ENCODE data around the gene KCTD11.

KCTD11 gene

GRCh38 chr17:7308625-7309433 is 43.1 kb upstream of the KCTD11 start:
- peaks cover 2% of the 10 kb centered on the region for H3K9me3 ChIP-seq (ENCODE audit: severe bottlenecking)
- no peaks in the 10 kb centered on the region for H3K27me3 ChIP-seq (ENCODE audit: insufficient read depth, low read depth, severe bottlenecking)
- peak; percentile 82 for DNase-seq
- TF ChIP-seq, protein P1, sequence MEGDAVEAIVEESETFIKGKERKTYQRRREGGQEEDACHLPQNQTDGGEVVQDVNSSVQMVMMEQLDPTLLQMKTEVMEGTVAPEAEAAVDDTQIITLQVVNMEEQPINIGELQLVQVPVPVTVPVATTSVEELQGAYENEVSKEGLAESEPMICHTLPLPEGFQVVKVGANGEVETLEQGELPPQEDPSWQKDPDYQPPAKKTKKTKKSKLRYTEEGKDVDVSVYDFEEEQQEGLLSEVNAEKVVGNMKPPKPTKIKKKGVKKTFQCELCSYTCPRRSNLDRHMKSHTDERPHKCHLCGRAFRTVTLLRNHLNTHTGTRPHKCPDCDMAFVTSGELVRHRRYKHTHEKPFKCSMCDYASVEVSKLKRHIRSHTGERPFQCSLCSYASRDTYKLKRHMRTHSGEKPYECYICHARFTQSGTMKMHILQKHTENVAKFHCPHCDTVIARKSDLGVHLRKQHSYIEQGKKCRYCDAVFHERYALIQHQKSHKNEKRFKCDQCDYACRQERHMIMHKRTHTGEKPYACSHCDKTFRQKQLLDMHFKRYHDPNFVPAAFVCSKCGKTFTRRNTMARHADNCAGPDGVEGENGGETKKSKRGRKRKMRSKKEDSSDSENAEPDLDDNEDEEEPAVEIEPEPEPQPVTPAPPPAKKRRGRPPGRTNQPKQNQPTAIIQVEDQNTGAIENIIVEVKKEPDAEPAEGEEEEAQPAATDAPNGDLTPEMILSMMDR (IDR thresholded peaks at IDR 0.05; ENCODE audit: low read depth, low read length) = no peak
- peaks cover 50% of the 10 kb centered on the region for H3K36me3 ChIP-seq
- peak overlapping the region; percentile 57 for H3K4me3 ChIP-seq (ENCODE audit: low read depth, low read length)
- H3K27ac ChIP-seq = peak overlapping the region; percentile 96

- Histone ChIP-seq H3K9me3 (ENCODE audit: severe bottlenecking) (no peaks in the 10 kb centered on the region), H3K36me3 (peaks cover 57% of the 10 kb centered on the region), H3K27me3 (ENCODE audit: insufficient read depth, low read depth, severe bottlenecking) (no peaks in the 10 kb centered on the region), H3K4me3 (ENCODE audit: low read depth, low read length) (no peak overlapping the region), H3K27ac (no peak overlapping the region)
- DNase-seq = no peak
- TF ChIP-seq, protein P1 (IDR thresholded peaks at IDR 0.05; ENCODE audit: low read depth, low read length) = no peak
Measured at GRCh38 chr17:7309628-7310027, 42.3 kb upstream of the KCTD11 start.

DNA sequence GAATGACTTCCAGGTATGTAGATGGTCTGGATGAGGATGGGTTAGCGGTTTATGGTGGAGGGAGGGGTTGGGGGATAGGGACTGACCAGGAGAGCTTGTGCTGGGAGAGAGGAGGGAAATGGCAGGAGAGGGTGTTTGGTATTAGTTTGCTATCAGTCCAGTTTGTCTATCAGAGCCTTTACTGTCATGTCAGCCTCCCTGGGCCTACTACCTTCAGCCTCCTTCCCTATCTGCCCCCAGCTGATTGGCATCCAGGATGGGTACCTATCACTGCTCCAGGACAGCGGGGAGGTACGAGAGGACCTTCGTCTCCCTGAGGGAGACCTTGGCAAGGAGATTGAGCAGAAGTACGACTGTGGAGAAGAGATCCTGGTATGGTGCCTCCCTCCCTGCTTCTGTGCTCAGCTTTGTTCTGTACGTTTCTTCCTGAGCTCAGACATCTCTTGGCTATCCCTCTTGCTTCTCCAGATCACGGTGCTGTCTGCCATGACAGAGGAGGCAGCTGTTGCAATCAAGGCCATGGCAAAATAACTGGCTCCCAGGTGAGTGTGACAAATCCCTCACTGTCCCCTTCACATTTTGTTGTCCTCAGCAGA is 40.8 kb upstream of the KCTD11 start:
- Histone ChIP-seq H3K36me3 (peaks cover 67% of the 10 kb centered on the region), H3K27ac (no peak overlapping the region), H3K9me3 (ENCODE audit: severe bottlenecking) (no peaks in the 10 kb centered on the region), H3K4me3 (ENCODE audit: low read depth, low read length) (no peak overlapping the region), H3K27me3 (ENCODE audit: insufficient read depth, low read depth, severe bottlenecking) (no peaks in the 10 kb centered on the region)
- no peak for DNase-seq
- TF ChIP-seq, protein P1 (IDR thresholded peaks at IDR 0.05; ENCODE audit: low read depth, low read length) = no peak

DNA sequence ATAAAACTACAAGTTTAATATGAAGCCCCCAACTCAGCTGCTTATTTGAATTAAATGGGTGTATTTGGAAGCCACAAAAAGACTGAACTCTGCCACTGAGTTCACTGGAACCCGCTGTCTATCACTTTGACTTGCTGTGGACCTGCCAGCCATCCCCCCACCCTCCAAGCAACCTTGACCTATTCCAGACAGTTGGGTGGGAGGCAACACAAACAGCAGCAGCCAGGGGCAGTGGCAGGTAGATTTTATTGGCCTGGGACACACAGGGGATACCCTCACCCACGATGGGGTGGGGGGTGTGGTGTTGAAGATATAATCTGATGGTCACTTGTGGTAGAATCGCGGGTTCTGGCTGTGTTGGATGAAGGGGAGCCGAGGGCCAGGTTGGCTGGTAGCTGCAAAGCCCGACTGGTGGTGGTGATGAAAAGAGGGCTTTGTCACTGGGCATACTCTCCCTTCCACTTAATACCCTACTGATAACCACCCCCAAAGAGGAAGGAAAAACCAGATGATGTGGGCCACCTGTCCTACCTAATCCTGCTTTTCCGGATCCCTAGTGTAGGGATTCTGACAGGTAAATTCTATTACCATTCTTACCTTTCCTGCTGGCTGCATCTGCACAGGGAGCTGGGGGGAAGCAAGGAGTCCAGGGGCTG is 39.4 kb upstream of the KCTD11 start:
- Histone ChIP-seq H3K4me3 (ENCODE audit: low read depth, low read length) (no peak overlapping the region), H3K36me3 (peaks cover 76% of the 10 kb centered on the region), H3K27ac (no peak overlapping the region), H3K27me3 (ENCODE audit: insufficient read depth, low read depth, severe bottlenecking) (no peaks in the 10 kb centered on the region), H3K9me3 (ENCODE audit: severe bottlenecking) (no peaks in the 10 kb centered on the region)
- TF ChIP-seq, protein P1 (IDR thresholded peaks at IDR 0.05; ENCODE audit: low read depth, low read length) = no peak
- no peak for DNase-seq

DNA sequence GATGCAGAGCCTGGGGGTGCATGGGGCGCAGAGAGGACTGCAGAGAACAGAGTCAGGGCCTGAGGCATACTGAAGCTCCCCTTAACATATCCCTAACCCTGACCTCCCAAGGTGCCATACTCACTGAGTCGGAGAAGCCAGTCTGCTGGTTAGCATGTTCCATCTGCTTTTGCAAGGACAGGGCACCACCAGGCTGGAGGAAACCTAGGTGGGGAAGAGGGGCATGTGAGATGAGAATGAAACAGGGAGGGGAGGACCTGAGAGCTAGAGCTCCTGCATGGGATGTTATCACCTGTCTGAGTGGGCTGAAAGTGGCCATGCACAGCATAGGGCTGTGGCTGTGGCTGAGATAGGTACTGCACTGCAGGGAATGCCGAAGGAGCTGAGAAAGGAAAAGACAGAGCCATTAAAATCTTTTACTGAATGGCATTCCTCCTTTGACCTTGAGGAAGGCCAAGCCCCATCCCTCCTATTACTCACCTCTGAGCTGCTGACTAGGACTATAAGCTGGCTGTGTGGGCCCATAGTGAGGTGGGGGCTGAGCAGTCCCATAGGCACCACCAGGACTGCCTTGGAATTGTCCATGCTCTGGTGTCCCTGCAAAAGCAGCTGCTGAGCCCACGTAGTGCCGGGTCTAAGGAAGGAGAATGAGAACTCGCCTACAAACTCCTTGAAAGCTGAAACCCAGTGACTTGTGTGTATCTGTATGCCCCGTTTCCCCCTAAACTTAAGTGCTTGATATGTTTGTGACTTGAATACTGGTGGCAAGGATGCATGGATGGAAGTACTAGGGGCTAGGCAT is 38.7 kb upstream of the KCTD11 start:
- Histone ChIP-seq H3K36me3 (peaks cover 82% of the 10 kb centered on the region), H3K4me3 (ENCODE audit: low read depth, low read length) (no peak overlapping the region), H3K27me3 (ENCODE audit: insufficient read depth, low read depth, severe bottlenecking) (no peaks in the 10 kb centered on the region), H3K27ac (no peak overlapping the region; the same call in 1 of the 2 replicates), H3K9me3 (ENCODE audit: severe bottlenecking) (no peaks in the 10 kb centered on the region)
- TF ChIP-seq, protein P1 (IDR thresholded peaks at IDR 0.05; ENCODE audit: low read depth, low read length) = peak; percentile 16; the same call in 1 of the 2 replicates
- DNase-seq = no peak

Data from WERI-Rb-1 (cell line).